ENCODE measurements around the gene ITIH4. TPM values are rescaled to one million over a fixed set of nuclear protein-coding genes. Genes with fewer than 3 reads are reported as not detected.

Gene ITIH4
- total RNA-seq, 2 donors from 2014 or later: 6.0 to 6.2 TPM

DNA sequence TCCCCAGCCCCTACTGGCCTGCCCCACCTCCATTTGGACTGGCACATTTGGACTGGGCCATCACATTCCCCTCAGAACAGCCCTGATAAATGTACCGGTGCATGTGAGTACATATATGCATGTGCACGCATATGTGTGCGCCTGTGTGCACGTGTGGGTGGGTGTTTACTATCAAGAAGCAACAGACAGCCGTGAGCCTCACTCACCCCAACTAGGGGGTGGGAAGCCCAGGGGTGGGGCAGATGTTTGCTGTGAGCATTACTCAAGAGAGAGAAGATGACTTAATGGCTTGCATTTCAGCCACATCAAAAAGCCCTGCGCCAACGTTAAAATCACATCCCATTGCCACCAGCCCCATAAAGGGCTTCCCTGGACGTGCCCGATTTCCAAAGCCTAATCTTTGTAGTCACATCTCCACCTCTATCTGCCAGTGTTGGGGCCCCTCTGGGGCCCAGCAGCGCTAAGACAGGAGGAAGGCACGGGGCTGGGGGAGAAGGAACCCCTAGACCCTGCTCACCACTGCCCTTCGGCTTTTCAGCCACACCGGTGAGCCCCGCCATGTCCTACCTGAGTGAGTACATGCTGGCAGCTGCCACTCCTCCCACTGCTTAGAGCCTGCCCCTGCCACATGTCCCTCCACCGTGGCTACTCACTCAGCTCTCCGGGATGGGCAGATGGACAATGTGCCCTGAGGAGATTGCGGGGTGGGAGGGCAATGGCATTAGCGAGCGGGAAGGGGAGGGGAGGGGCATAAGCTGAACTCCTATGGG, 25.0 kb downstream of the ITIH4 start:
- Mint-ChIP-seq H3K4me3 (no peak overlapping the region), H3K36me3 (ENCODE audit: low read depth) (no peaks in the 10 kb centered on the region), H3K9me3 (no peaks in the 10 kb centered on the region), H3K4me1 (no peaks in the 10 kb centered on the region), H3K27ac (no peak overlapping the region), H3K27me3 (ENCODE audit: insufficient read depth) (peaks cover 10% of the 10 kb centered on the region)
- Histone ChIP-seq H3K9ac (ENCODE audit: extremely low read depth, low read length, poor library complexity, severe bottlenecking) (no peak overlapping the region), H3K9me3 (ENCODE audit: control insufficient read depth, low read length) (no peaks in the 10 kb centered on the region), H3K27ac (ENCODE audit: low read depth, low read length) (no peak overlapping the region), H3K4me3 (ENCODE audit: low read length) (no peak overlapping the region), H3K4me1 (ENCODE audit: control insufficient read depth, insufficient read depth, low read length) (no peaks in the 10 kb centered on the region), H3K27me3 (ENCODE audit: control insufficient read depth, insufficient read depth, low read length, poor library complexity, severe bottlenecking) (no peaks in the 10 kb centered on the region), H3K36me3 (ENCODE audit: control insufficient read depth, insufficient read depth, low read length) (no peaks in the 10 kb centered on the region)
- WGBS, 2 experiments (ENCODE audit: insufficient coverage in 1 of 2, insufficient read length in 1 of 2): 88 to 95% methylated on average over 7 to 19 of the region's 19 CpGs
- no peak for TF ChIP-seq CTCF (conservative IDR thresholded peaks at IDR 0.05)
- no peak for DNase-seq

- no peak for TF ChIP-seq CTCF (conservative IDR thresholded peaks at IDR 0.05)
- no peaks in the 10 kb centered on the region for H3K4me1 Mint-ChIP-seq
- Histone ChIP-seq H3K9ac (ENCODE audit: extremely low read depth, low read length, poor library complexity, severe bottlenecking) (no peak overlapping the region), H3K36me3 (ENCODE audit: control insufficient read depth, insufficient read depth, low read length) (no peaks in the 10 kb centered on the region), H3K4me3 (ENCODE audit: low read length) (no peak overlapping the region), H3K27me3 (ENCODE audit: control insufficient read depth, insufficient read depth, low read length, poor library complexity, severe bottlenecking) (no peaks in the 10 kb centered on the region), H3K27ac (ENCODE audit: low read depth, low read length) (no peak overlapping the region), H3K4me1 (ENCODE audit: control insufficient read depth, insufficient read depth, low read length) (no peaks in the 10 kb centered on the region), H3K9me3 (ENCODE audit: control insufficient read depth, low read length) (no peaks in the 10 kb centered on the region)
- no peaks in the 10 kb centered on the region for H3K36me3 Mint-ChIP-seq (ENCODE audit: low read depth)
- H3K27ac Mint-ChIP-seq: no peak overlapping the region
- no peak for DNase-seq
- no peaks in the 10 kb centered on the region for H3K27me3 Mint-ChIP-seq (ENCODE audit: insufficient read depth)
- H3K9me3 Mint-ChIP-seq: no peaks in the 10 kb centered on the region
- 91 to 95% methylated on average over 5 of the region's 5 CpGs for WGBS, 2 experiments (ENCODE audit: insufficient coverage in 1 of 2, insufficient read length in 1 of 2)
- H3K4me3 Mint-ChIP-seq: no peak overlapping the region
Observed at GRCh38 chr3:52801839-52802238, 28.6 kb downstream of the ITIH4 start.

GRCh38 chr3:52800079-52800478, 30.4 kb downstream of the ITIH4 start:
- Histone ChIP-seq H3K27ac (ENCODE audit: low read depth, low read length) (no peak overlapping the region), H3K4me3 (ENCODE audit: low read length) (no peak overlapping the region), H3K9ac (ENCODE audit: extremely low read depth, low read length, poor library complexity, severe bottlenecking) (no peak overlapping the region), H3K36me3 (ENCODE audit: control insufficient read depth, insufficient read depth, low read length) (no peaks in the 10 kb centered on the region), H3K27me3 (ENCODE audit: control insufficient read depth, insufficient read depth, low read length, poor library complexity, severe bottlenecking) (no peaks in the 10 kb centered on the region), H3K9me3 (ENCODE audit: control insufficient read depth, low read length) (no peaks in the 10 kb centered on the region), H3K4me1 (ENCODE audit: control insufficient read depth, insufficient read depth, low read length) (no peaks in the 10 kb centered on the region)
- no peak for TF ChIP-seq CTCF (conservative IDR thresholded peaks at IDR 0.05)
- Mint-ChIP-seq H3K4me1 (no peaks in the 10 kb centered on the region), H3K36me3 (ENCODE audit: low read depth) (no peaks in the 10 kb centered on the region), H3K27ac (no peak overlapping the region), H3K27me3 (ENCODE audit: insufficient read depth) (no peaks in the 10 kb centered on the region), H3K9me3 (no peaks in the 10 kb centered on the region), H3K4me3 (no peak overlapping the region)
- DNase-seq: no peak
- whole genome bisulfite sequencing, 2 experiments (ENCODE audit: insufficient coverage in 1 of 2, insufficient read length in 1 of 2): 93 to 100% methylated on average over 2 to 7 of the region's 7 CpGs
